ENCODE results near the gene HIVEP3. TPM values are rescaled to one million over a fixed set of nuclear protein-coding genes. Genes with fewer than 3 reads are reported as not detected.

The HIVEP3 gene
- total RNA-seq, 4 donors from 2014 or later: 3.2 to 11.0 (median 4.2) TPM

DNA sequence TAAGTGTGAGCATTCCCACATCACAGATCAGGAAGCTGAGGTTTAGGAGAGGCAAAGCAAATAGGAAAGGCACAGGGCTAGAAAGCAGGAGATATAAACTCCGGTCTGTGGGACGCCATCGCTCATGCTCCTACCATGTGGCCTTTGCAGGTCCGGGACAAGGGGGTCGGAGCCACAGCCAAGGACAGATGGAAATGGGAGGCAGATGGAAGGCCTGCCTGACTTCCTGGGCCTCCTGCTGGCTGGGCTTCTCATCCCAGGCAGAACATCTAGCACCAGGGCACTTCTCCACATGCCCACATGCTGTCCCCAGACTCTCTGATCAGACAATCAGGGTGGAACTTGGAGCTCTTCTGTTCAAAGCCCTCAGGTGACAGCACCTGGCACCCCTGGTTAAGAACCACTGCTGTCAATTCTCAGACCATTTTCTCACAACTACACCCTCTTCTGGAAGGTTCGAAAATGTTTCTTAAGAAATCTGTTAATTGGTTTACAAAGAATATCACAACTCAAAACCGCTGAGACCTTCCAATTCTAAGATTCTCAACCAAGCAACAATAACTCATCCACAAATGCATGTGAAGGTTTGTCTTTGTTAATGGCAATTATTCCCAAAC, 260.9 kb downstream of the HIVEP3 start:
- Histone ChIP-seq H3K4me3 (no peak overlapping the region), H3K27ac (no peak overlapping the region), H3K4me1 (peaks cover 7 to 33% (median 14%) of the 10 kb centered on the region in 3 donors), H3K9me3 (no peaks in the 10 kb centered on the region), H3K36me3 (no peaks in the 10 kb centered on the region), H3K27me3 (no peaks in the 10 kb centered on the region)
- DNase-seq: no peak
- TF ChIP-seq, protein P1, sequence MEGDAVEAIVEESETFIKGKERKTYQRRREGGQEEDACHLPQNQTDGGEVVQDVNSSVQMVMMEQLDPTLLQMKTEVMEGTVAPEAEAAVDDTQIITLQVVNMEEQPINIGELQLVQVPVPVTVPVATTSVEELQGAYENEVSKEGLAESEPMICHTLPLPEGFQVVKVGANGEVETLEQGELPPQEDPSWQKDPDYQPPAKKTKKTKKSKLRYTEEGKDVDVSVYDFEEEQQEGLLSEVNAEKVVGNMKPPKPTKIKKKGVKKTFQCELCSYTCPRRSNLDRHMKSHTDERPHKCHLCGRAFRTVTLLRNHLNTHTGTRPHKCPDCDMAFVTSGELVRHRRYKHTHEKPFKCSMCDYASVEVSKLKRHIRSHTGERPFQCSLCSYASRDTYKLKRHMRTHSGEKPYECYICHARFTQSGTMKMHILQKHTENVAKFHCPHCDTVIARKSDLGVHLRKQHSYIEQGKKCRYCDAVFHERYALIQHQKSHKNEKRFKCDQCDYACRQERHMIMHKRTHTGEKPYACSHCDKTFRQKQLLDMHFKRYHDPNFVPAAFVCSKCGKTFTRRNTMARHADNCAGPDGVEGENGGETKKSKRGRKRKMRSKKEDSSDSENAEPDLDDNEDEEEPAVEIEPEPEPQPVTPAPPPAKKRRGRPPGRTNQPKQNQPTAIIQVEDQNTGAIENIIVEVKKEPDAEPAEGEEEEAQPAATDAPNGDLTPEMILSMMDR (IDR thresholded peaks at IDR 0.05): no peak
- TF ChIP-seq POLR2A (IDR thresholded peaks at IDR 0.05): no peak
- intact Hi-C loops (cut with DNase I): no loop called here
- 90 to 97% methylated on average over 7 of the region's 7 CpGs for WGBS, 2 donors

DNA sequence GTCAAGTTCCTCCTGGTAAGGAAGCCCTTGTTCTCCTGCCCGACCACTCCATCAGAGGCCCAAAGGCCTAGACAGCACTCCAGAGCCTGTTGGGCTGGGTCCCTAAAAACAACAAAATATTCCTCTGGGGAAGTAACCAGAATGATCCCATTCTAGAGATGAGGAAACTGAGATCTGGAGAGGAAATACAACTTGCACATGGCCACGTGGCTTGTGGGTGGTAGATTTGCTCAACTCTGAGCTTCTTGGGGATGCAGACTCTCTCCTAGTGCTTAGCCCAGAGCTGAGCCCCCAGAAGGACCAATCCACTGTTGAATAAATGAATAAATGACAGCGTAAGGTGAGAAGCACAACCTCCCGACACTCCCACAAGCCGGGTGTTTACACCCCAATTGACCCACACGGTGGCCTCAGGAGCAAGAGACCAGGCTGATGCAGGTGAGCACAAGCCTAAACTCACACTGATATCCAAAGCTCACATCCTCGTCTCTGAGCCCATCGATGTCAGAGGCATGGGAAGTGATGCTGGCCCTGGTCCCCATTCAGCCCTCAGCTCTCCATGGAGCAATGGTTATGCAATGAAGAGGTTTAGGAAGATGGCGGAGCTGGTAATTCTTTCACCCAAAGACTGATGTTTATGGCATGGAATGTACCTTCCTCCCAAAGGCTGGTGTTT, 261.8 kb downstream of the HIVEP3 start:
- no peak overlapping the region for H3K27ac ChIP-seq
- H3K27me3 ChIP-seq: no peaks in the 10 kb centered on the region
- no peaks in the 10 kb centered on the region for H3K9me3 ChIP-seq
- TF ChIP-seq, protein P1 (IDR thresholded peaks at IDR 0.05): no peak
- no peak for TF ChIP-seq POLR2A (IDR thresholded peaks at IDR 0.05)
- peaks cover 7 to 28% (median 12%) of the 10 kb centered on the region in 3 donors for H3K4me1 ChIP-seq
- intact Hi-C loops (cut with DNase I): no loop called here
- 83 to 92% methylated on average over 9 of the region's 9 CpGs for WGBS, 2 donors
- no peak overlapping the region for H3K4me3 ChIP-seq
- DNase-seq: no peak
- H3K36me3 ChIP-seq: no peaks in the 10 kb centered on the region

DNA sequence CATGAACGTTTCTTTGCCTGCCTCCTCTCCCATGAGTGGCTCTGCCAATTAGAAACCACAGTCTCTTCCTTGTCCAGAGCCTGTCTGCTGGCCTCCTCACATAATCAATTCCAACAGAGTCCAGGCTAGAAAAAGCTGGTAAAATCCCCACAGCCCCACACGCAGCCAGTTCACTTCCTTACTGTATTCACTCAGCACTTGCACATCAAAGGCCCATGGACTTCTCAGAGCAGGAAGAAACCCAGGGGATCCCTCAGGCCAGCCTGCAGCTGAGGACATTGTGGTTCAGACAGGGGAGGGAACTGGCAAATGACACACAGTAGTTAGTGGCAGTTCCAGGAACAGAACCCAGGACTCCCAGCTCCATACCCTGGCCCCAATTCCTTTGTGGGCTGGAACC, 262.7 kb downstream of the HIVEP3 start:
- WGBS, 2 donors: 16 to 24% methylated on average over 1 to 2 of the region's 2 CpGs
- H3K4me1 ChIP-seq: peaks cover under 1 to 20% (median 6%) of the 10 kb centered on the region in 3 donors
- no peak overlapping the region for H3K27ac ChIP-seq
- intact Hi-C loops (cut with DNase I): no loop called here
- TF ChIP-seq, protein P1 (IDR thresholded peaks at IDR 0.05): no peak
- TF ChIP-seq POLR2A (IDR thresholded peaks at IDR 0.05): no peak
- no peaks in the 10 kb centered on the region for H3K9me3 ChIP-seq
- no peak for DNase-seq
- no peaks in the 10 kb centered on the region for H3K36me3 ChIP-seq
- H3K4me3 ChIP-seq: no peak overlapping the region
- no peaks in the 10 kb centered on the region for H3K27me3 ChIP-seq

DNA sequence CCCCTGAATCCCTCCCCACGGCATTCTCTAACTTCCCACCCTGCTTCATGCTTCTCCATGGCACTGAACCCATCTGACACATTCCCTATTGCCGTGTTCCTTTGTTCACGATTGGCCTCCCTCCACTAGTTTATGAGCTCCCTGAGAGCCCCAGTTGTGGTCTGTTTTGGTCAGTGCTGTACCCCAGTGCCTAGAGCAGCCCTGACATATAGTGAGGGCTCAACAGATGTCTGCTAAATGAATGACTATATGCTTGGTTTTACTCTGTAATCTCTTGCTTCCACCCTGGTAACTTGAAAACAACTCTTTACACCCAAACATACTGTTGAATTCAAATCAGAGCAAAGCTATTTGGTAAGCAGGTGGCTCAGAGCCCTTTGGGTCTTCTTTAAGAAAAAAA, 263.1 kb downstream of the HIVEP3 start:
- no peak for DNase-seq

DNA sequence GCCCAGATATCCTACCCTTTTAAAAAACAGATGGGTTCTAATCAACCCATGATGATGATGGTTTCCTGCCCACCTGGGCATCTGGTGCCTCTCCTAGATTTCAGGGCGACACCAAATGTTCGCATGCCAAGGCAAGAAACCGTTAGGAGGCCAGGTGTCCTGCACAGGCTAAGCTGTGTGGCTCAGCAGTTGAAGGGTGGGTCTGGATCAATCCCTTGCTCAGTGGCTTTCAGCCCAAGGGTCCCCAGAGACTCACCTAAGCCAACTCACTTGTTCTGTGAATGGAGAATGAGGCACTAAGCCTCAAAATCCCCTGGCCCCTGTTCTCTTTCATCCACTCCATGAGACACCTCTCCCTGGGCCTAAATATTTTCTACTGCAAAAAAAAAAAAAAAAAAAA, 265.1 kb downstream of the HIVEP3 start:
- 90% methylated on average over 3 of the region's 3 CpGs for WGBS, 2 donors

More for the DNA sequence above, 263.1 kb downstream of the HIVEP3 start:
- H3K4me3 ChIP-seq: no peak overlapping the region
- no peaks in the 10 kb centered on the region for H3K9me3 ChIP-seq
- H3K27me3 ChIP-seq: no peaks in the 10 kb centered on the region
- WGBS, 2 donors: 88 to 90% methylated on average over 3 of the region's 3 CpGs
- H3K4me1 ChIP-seq: peaks cover 0 to 17% (median 1%) of the 10 kb centered on the region in 3 donors
- no peak for TF ChIP-seq POLR2A (IDR thresholded peaks at IDR 0.05)
- TF ChIP-seq, protein P1 (IDR thresholded peaks at IDR 0.05): no peak
- intact Hi-C loops (cut with DNase I): no loop called here
- H3K36me3 ChIP-seq: no peaks in the 10 kb centered on the region
- H3K27ac ChIP-seq: no peak overlapping the region

More for the DNA sequence above, 265.1 kb downstream of the HIVEP3 start:
- Histone ChIP-seq H3K27ac (no peak overlapping the region), H3K4me1 (peaks cover 0 to 15% (median 5%) of the 10 kb centered on the region in 3 donors), H3K27me3 (no peaks in the 10 kb centered on the region), H3K4me3 (no peak overlapping the region), H3K36me3 (no peaks in the 10 kb centered on the region), H3K9me3 (no peaks in the 10 kb centered on the region)
- TF ChIP-seq, protein P1 (IDR thresholded peaks at IDR 0.05): no peak
- TF ChIP-seq POLR2A (IDR thresholded peaks at IDR 0.05): no peak
- intact Hi-C loops (cut with DNase I): no loop called here
- DNase-seq: no peak

Measured in esophagus squamous epithelium (tissue), 5 donors.